WTC11 (cell line): Measurements from ENCODE around the gene VEPH1. TPM values are rescaled to one million over a fixed set of nuclear protein-coding genes. Genes with fewer than 3 reads are reported as not detected.

Experiments
- ATAC-seq: fragments of 200-7000 bp; cut with Tn5 transposase; 2 replicates; pipeline ENCODE4 v1.10.0; 2021; ENCODE audit warnings: mild to moderate bottlenecking, moderate library complexity
- CTCF ChIA-PET: fragments of 300-600 bp; sonication (Branson Sonifier 250); formaldehyde crosslinking; loops from one replicate; lab custom pipeline; 2021; ENCODE audit warnings: antibody characterized with exemption; lab: Charles Lee
- POLR2A ChIA-PET: fragments of 350-600 bp; sonication (Branson Sonifier 250); formaldehyde crosslinking; loops from one replicate; lab custom pipeline; 2021; ENCODE audit warnings: antibody characterized with exemption; lab: Charles Lee
- DNase-seq: peaks from one replicate; pipeline ENCODE4 v3.0.0; 2021; ENCODE audit warnings: low spot score
- H3K27ac Mint-ChIP-seq: 2 replicates; pipeline ENCODE4 v1.8.0; 2021; ENCODE audit warnings: mixed read lengths
- H3K27me3 Mint-ChIP-seq: 2 replicates; pipeline ENCODE4 v1.8.0; 2021; ENCODE audit warnings: low read depth, mild to moderate bottlenecking, moderate library complexity, mixed read lengths
- H3K36me3 Mint-ChIP-seq: 2 replicates; pipeline ENCODE4 v1.8.0; 2021; ENCODE audit warnings: mixed read lengths
- H3K4me1 Mint-ChIP-seq: 2 replicates; pipeline ENCODE4 v1.8.0; 2022; ENCODE audit warnings: mixed read lengths
- H3K4me3 Mint-ChIP-seq: 2 replicates; pipeline ENCODE4 v1.8.0; 2021; ENCODE audit warnings: mild to moderate bottlenecking, moderate library complexity, mixed read lengths
- H3K9me3 Mint-ChIP-seq: 2 replicates; pipeline ENCODE4 v1.8.0; 2021; ENCODE audit warnings: mixed read lengths
- ATF2 ChIP-seq: sonication (generic); formaldehyde crosslinking; IDR thresholded peaks from 2 replicates; pipeline ENCODE4 v1.8.1; 2022; ENCODE audit warnings: low read depth, missing genetic modification reagents, borderline replicate concordance
- CREB1 ChIP-seq: sonication (generic); formaldehyde crosslinking; IDR thresholded peaks from 2 replicates; pipeline ENCODE4 v1.8.0; 2023; ENCODE audit warnings: mild to moderate bottlenecking, missing genetic modification reagents
- ERG ChIP-seq: fragments of 250-450 bp; sonication (Bioruptor Pico); IDR thresholded peaks from 2 replicates; pipeline ENCODE4 v1.8.0; 2021; ENCODE audit warnings: mild to moderate bottlenecking
- GTF2I ChIP-seq: fragments of 250-450 bp; sonication (Bioruptor Pico); conservative IDR thresholded peaks from 2 replicates; pipeline ENCODE4 v1.4.0; 2021; ENCODE audit warnings: mild to moderate bottlenecking
- JUN ChIP-seq: sonication (generic); formaldehyde crosslinking; IDR thresholded peaks from 2 replicates; pipeline ENCODE4 v1.8.0; 2023; ENCODE audit warnings: mild to moderate bottlenecking, missing genetic modification reagents
- OVOL2 ChIP-seq: fragments of 250-450 bp; sonication (Bioruptor Pico); IDR thresholded peaks from 2 replicates; pipeline ENCODE4 v1.9.0; 2021; ENCODE audit warnings: mild to moderate bottlenecking, borderline replicate concordance
- RELA ChIP-seq: sonication (generic); formaldehyde crosslinking; IDR thresholded peaks from 2 replicates; pipeline ENCODE4 v1.8.1; 2022; ENCODE audit warnings: missing genetic modification reagents, mild to moderate bottlenecking, borderline replicate concordance
- SMAD3 ChIP-seq: sonication (generic); formaldehyde crosslinking; IDR thresholded peaks from 2 replicates; pipeline ENCODE4 v1.8.0; 2022; ENCODE audit warnings: missing genetic modification reagents, mild to moderate bottlenecking, borderline replicate concordance
- ZMAT4 ChIP-seq: fragments of 250-450 bp; sonication (Bioruptor Pico); IDR thresholded peaks from 2 replicates; pipeline ENCODE4 v1.9.0; 2021; ENCODE audit warnings: mild to moderate bottlenecking
- ZNF423 ChIP-seq: fragments of 250-450 bp; sonication (Bioruptor Pico); IDR thresholded peaks from 2 replicates; pipeline ENCODE4 v2.1.2; 2022; ENCODE audit warnings: mild to moderate bottlenecking, moderate library complexity
- total RNA-seq: library from RNA; stranded (reverse); gene quantifications from 3 replicates; pipeline ENCODE4 v1.2.3, GENCODE V29; 2021
- TF ChIP-seq, protein P1 (sequence below): sonication (generic); formaldehyde crosslinking; IDR thresholded peaks from 2 replicates; pipeline ENCODE4 v1.8.1; 2023; ENCODE audit warnings: mild to moderate bottlenecking, missing genetic modification reagents
- TF ChIP-seq, protein P2 (sequence below): fragments of 250-450 bp; sonication (Bioruptor Pico); IDR thresholded peaks from 2 replicates; pipeline ENCODE4 v1.9.0; 2021; ENCODE audit warnings: mild to moderate bottlenecking, borderline replicate concordance

The VEPH1 gene
- total RNA-seq, 1 experiment from 2014 or later: 10.8 TPM

GRCh38 chr3:157438194-157438730 is 65.0 kb downstream of the VEPH1 start (continued):
- TF ChIP-seq ATF2 (CRISPR knock-in tag) (no peak), GTF2I (CRISPR knock-in tag) (no peak), ZMAT4 (no peak), JUN (no peak), RELA (no peak), SMAD3 (CRISPR knock-in tag) (no peak)
- TF ChIP-seq, protein P1, sequence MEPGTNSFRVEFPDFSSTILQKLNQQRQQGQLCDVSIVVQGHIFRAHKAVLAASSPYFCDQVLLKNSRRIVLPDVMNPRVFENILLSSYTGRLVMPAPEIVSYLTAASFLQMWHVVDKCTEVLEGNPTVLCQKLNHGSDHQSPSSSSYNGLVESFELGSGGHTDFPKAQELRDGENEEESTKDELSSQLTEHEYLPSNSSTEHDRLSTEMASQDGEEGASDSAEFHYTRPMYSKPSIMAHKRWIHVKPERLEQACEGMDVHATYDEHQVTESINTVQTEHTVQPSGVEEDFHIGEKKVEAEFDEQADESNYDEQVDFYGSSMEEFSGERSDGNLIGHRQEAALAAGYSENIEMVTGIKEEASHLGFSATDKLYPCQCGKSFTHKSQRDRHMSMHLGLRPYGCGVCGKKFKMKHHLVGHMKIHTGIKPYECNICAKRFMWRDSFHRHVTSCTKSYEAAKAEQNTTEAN: no peak
- TF ChIP-seq, protein P2, sequence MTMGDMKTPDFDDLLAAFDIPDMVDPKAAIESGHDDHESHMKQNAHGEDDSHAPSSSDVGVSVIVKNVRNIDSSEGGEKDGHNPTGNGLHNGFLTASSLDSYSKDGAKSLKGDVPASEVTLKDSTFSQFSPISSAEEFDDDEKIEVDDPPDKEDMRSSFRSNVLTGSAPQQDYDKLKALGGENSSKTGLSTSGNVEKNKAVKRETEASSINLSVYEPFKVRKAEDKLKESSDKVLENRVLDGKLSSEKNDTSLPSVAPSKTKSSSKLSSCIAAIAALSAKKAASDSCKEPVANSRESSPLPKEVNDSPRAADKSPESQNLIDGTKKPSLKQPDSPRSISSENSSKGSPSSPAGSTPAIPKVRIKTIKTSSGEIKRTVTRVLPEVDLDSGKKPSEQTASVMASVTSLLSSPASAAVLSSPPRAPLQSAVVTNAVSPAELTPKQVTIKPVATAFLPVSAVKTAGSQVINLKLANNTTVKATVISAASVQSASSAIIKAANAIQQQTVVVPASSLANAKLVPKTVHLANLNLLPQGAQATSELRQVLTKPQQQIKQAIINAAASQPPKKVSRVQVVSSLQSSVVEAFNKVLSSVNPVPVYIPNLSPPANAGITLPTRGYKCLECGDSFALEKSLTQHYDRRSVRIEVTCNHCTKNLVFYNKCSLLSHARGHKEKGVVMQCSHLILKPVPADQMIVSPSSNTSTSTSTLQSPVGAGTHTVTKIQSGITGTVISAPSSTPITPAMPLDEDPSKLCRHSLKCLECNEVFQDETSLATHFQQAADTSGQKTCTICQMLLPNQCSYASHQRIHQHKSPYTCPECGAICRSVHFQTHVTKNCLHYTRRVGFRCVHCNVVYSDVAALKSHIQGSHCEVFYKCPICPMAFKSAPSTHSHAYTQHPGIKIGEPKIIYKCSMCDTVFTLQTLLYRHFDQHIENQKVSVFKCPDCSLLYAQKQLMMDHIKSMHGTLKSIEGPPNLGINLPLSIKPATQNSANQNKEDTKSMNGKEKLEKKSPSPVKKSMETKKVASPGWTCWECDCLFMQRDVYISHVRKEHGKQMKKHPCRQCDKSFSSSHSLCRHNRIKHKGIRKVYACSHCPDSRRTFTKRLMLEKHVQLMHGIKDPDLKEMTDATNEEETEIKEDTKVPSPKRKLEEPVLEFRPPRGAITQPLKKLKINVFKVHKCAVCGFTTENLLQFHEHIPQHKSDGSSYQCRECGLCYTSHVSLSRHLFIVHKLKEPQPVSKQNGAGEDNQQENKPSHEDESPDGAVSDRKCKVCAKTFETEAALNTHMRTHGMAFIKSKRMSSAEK (CRISPR knock-in tag): no peak

GRCh38 chr3:157436583-157437291 is 66.5 kb downstream of the VEPH1 start, which contains the start of gene PTX3:
Gene PTX3 (plus strand): TSS chr3:157436850. CDS start chr3:157436934, 84 bp downstream.
- TF ChIP-seq ZNF423 (CRISPR knock-in tag): no peak
- TF ChIP-seq SMAD3 (CRISPR knock-in tag): no peak
- no peak for TF ChIP-seq CREB1 (CRISPR knock-in tag)
- TF ChIP-seq, all 79 proteins: peak for 0
- ATAC-seq (peak; percentile 10), DNase-seq (peak; percentile 11)
- peaks cover 19% of the 10 kb centered on the region for H3K4me1 Mint-ChIP-seq
- H3K27ac Mint-ChIP-seq: no peak within 1 kb of the TSS
- CTCF ChIA-PET: interaction anchor here (1.3 to 2.1 kb wide), 8 partner anchors 60 to 235 kb away, joined by 4 to 15 read pairs (median 6); no protein-coding TSS in a partner anchor
- H3K4me3 Mint-ChIP-seq: peak within 1 kb of the TSS; percentile 78
- peaks cover 34% of the 10 kb centered on the region for H3K27me3 Mint-ChIP-seq
- POLR2A ChIA-PET: interaction anchor here (0.6 to 1.8 kb wide), 6 partner anchors 43 to 276 kb away, joined by 3 to 16 read pairs (median 4); partner anchors contain the start of gene CCNL1
- no peaks in the 10 kb centered on the region for H3K9me3 Mint-ChIP-seq
- no peaks in the 10 kb centered on the region for H3K36me3 Mint-ChIP-seq

DNA sequence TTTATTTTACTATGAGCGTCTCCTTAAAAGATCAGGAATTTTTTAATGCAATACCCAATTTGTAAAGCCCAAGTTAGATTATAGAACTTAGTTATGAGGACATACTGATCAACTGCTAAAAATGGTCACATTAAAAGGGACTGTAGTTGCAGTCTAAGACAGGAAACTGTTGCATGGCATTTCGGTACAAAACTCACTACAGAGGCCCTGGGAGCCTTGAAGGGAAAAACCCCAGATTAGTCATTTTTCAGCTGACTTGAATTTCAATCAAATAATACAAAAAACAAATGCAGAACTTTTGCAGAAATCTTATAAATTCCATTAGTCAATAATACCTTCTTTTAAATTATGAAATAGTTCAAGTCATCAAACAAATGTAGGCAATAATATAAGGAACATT is 73.5 kb downstream of the VEPH1 start:
- Mint-ChIP-seq H3K36me3 (peaks cover 18% of the 10 kb centered on the region), H3K4me3 (no peak overlapping the region), H3K27me3 (no peaks in the 10 kb centered on the region), H3K27ac (no peak overlapping the region), H3K4me1 (peaks cover 5% of the 10 kb centered on the region), H3K9me3 (peaks cover 16% of the 10 kb centered on the region)
- ATAC-seq: no peak
- CTCF ChIA-PET: no interaction called here
- DNase-seq: no peak
- no peak for TF ChIP-seq OVOL2 (CRISPR knock-in tag)
- no peak for TF ChIP-seq ERG (CRISPR knock-in tag)
- POLR2A ChIA-PET: no interaction called here
